GM12891 (cell line): ENCODE measurements around the gene USP15.

ENCODE experiments used
- POLR2A ChIP-seq: IDR thresholded peaks from 2 replicates; pipeline ENCODE4 v1.6.1; 2011; ENCODE audit warnings: low read depth, low read length, control low read depth
- POLR2AphosphoS5 ChIP-seq: IDR thresholded peaks from 2 replicates; pipeline ENCODE4 v1.6.1; 2011; ENCODE audit warnings: low read depth, low read length, control low read depth
- POU2F2 ChIP-seq: IDR thresholded peaks from 2 replicates; pipeline ENCODE4 v1.6.1; 2011; ENCODE audit warnings: low read depth, mild to moderate bottlenecking, control low read depth, low read length, moderate library complexity

DNA sequence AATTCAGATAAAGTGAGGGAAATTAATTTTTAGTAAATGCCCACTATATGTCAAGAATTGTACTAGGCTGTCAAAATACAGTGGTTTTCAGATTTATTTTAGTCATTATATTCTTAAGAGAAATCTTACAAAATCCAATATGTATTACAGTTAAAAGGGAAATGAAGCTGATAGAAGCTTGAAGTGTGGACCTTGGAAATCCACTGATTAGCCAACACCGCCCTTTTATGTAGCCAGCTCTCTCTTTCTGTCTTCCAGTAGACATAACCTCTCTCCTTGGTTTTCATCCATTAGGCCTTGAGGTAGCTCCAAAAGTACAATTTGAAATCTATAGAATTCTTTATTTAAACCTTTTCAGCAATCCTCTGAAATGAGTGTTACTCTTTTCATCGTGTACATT, 63.2 kb downstream of the USP15 start:
- no peak for TF ChIP-seq POLR2A
- no peak for TF ChIP-seq POU2F2
- TF ChIP-seq POLR2AphosphoS5: no peak
